T-helper 17 cell (primary cell): ENCODE measurements around the gene YIF1A. TPM values are rescaled to one million over a fixed set of nuclear protein-coding genes. Genes with fewer than 3 reads are reported as not detected.
"Not testable (repeated sequence)": the region's sequence is repeated elsewhere in the genome, so short reads cannot be mapped to it uniquely, and the experiment has no call there.

ENCODE experiments used
- ATAC-seq: fragments of 150-1000 bp; cut with Tn5 transposase; 2 replicates; pipeline ENCODE4 v1.10.0; 2021; ENCODE audit warnings: mild to moderate bottlenecking, moderate library complexity
- DNase-seq, 3 donors: peaks; one replicate each; pipeline versions ENCODE4 v3.0.0 to v3.0.0-alpha.2; 2020 to 2021
- H3K9me3 ChIP-seq: one replicate; pipeline ENCODE4 v1.7.0; 2013; ENCODE audit warnings: low read length, mild to moderate bottlenecking; ENCODE audit not compliant: control insufficient read depth, poor library complexity, severe bottlenecking
- H3K27ac Mint-ChIP-seq: one replicate; pipeline ENCODE4 v1.8.0; 2022; ENCODE audit warnings: mild to moderate bottlenecking, moderate library complexity, mixed read lengths
- H3K27me3 Mint-ChIP-seq: one replicate; pipeline ENCODE4 v1.8.0; 2022; ENCODE audit warnings: mixed read lengths
- H3K36me3 Mint-ChIP-seq: one replicate; pipeline ENCODE4 v1.8.0; 2022; ENCODE audit warnings: low read depth, mixed read lengths
- H3K4me1 Mint-ChIP-seq: one replicate; pipeline ENCODE4 v1.8.0; 2022; ENCODE audit warnings: mild to moderate bottlenecking, mixed read lengths
- H3K4me3 Mint-ChIP-seq: one replicate; pipeline ENCODE4 v1.8.0; 2022; ENCODE audit warnings: mild to moderate bottlenecking, moderate library complexity, mixed read lengths
- total RNA-seq, 4 donors: library from RNA in 2 of 4; stranded (reverse) in 2 of 4; gene quantifications; one replicate each; pipeline ENCODE4 v1.2.3 and lab custom pipeline; 2022 to 2026

Gene YIF1A
- total RNA-seq, 2 donors from 2014 or later, result 32.6 to 35.1 TPM

GRCh38 chr11:66320289-66320688 lies 31.3 kb upstream of the YIF1A start:
- H3K36me3 Mint-ChIP-seq, DNase-seq, ATAC-seq, H3K27ac Mint-ChIP-seq, H3K9me3 ChIP-seq, H3K27me3 Mint-ChIP-seq, H3K4me1 Mint-ChIP-seq: not testable (repeated sequence)
- peak overlapping the region; percentile 4 for H3K4me3 Mint-ChIP-seq

GRCh38 chr11:66318600-66318970 lies 29.6 kb upstream of the YIF1A start:
- ATAC-seq, result no peak
- Mint-ChIP-seq H3K27ac (no peak overlapping the region), H3K36me3 (no peaks in the 10 kb centered on the region), H3K4me3 (peak overlapping the region; percentile 45), H3K4me1 (peaks cover 15% of the 10 kb centered on the region), H3K27me3 (no peaks in the 10 kb centered on the region)
- no peaks in the 10 kb centered on the region for H3K9me3 ChIP-seq
- no peak for DNase-seq

- DNase-seq, result no peak
- peak overlapping the region; percentile 45 for H3K4me3 Mint-ChIP-seq
- H3K4me1 Mint-ChIP-seq, result peaks cover 15% of the 10 kb centered on the region
- H3K27me3 Mint-ChIP-seq, result no peaks in the 10 kb centered on the region
- H3K27ac Mint-ChIP-seq, result no peak overlapping the region
- no peaks in the 10 kb centered on the region for H3K36me3 Mint-ChIP-seq
- H3K9me3 ChIP-seq, result no peaks in the 10 kb centered on the region
- peak; percentile 79 for ATAC-seq
Observed at GRCh38 chr11:66317723-66318599, 29.0 kb upstream of the YIF1A start.

GRCh38 chr11:66317322-66317722 lies 28.4 kb upstream of the YIF1A start:
- Mint-ChIP-seq H3K27ac (no peak overlapping the region), H3K27me3 (no peaks in the 10 kb centered on the region), H3K36me3 (no peaks in the 10 kb centered on the region), H3K4me1 (peaks cover 17% of the 10 kb centered on the region), H3K4me3 (no peak overlapping the region)
- ATAC-seq (no peak), DNase-seq (no peak)
- H3K9me3 ChIP-seq, result no peaks in the 10 kb centered on the region

- DNase-seq (no peak), ATAC-seq (no peak)
- no peaks in the 10 kb centered on the region for H3K9me3 ChIP-seq
- H3K4me3 Mint-ChIP-seq, result no peak within 1 kb of the TSS
- no peak within 1 kb of the TSS for H3K27ac Mint-ChIP-seq
- H3K4me1 Mint-ChIP-seq, result peaks cover 21% of the 10 kb centered on the region
- no peaks in the 10 kb centered on the region for H3K27me3 Mint-ChIP-seq
- no peaks in the 10 kb centered on the region for H3K36me3 Mint-ChIP-seq
Observed at GRCh38 chr11:66316849-66317251, 27.9 kb upstream of the YIF1A start, which contains the start of gene CD248. TSS of gene CD248 (minus strand) at chr11:66317044. CDS start at chr11:66317027, 17 bp downstream.

- Mint-ChIP-seq H3K4me1 (peaks cover 22% of the 10 kb centered on the region), H3K4me3 (no peak overlapping the region), H3K36me3 (no peaks in the 10 kb centered on the region), H3K27ac (peak overlapping the region; percentile 62), H3K27me3 (no peaks in the 10 kb centered on the region)
- no peak for ATAC-seq
- DNase-seq, result no peak
- no peaks in the 10 kb centered on the region for H3K9me3 ChIP-seq
Observed at GRCh38 chr11:66315921-66316811, 27.2 kb upstream of the YIF1A start.

DNA sequence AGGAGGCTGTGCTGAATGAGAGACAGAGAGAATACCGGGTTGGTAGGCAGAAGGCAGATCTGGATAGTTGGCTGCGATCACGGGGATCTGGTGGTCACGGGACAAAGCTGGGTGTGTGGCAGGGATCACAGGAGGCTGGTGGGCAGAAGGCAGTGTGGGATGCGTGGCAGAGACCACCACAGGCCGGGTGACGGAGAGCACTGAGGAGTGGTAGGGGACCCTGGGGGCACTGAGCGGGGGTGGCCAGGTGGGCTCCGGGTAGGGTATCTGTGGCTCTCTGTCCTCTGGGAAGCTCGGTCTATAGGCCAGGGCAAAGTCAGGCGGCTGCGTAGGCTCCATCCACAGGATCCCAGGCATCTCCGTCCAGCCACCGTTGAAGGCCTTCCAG lies 26.5 kb upstream of the YIF1A start:
- Mint-ChIP-seq H3K27me3 (no peaks in the 10 kb centered on the region), H3K27ac (peak overlapping the region; percentile 62), H3K36me3 (no peaks in the 10 kb centered on the region), H3K4me1 (peaks cover 22% of the 10 kb centered on the region), H3K4me3 (no peak overlapping the region)
- ATAC-seq (no peak), DNase-seq (no peak)
- H3K9me3 ChIP-seq, result no peaks in the 10 kb centered on the region

DNA sequence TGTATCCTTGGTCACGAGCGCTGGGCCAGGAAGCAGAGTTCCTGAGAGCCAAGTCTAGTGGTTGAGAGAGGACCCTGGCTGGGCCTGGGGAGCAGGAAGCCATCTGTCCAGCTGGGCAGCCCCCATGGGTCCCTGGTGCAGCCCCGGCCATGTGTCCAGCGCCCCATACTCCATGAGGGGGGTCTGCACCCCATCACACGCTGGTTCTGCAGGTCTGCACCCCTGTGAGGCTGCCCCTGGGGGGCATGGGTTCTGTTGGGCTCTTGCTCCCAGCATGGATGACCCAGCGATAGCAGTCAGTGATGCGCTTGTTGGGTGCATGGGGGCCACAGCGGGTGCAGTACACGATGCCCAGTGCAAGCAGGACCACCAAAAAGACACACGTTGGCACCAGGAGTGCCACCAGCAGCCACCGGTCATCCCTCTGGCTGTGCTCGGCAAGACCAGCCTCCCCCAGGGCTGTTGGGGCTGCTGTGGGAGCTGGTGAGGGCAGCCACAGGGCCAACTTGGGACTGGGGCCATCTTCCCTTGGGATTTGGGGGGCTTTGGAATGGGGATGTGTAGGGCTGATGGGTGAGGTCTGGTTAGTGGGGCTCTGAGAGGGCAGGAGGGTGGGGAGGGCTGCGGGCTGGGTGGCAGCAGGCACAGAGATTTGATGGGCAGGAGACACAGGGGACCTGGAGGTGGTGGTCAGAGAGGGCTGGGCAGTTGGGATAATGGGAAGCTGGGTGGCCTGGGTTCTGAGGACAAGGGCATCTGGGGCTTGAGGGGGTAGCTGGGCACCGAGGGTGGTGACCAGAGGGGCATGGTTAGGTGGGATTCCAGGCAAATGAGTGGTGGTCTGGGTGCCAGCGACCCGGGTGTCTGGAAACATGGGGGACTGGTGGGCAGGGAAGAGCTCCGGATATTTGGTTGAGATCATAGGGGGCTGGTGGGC lies 25.9 kb upstream of the YIF1A start:
- Mint-ChIP-seq H3K4me1 (peaks cover 22% of the 10 kb centered on the region), H3K4me3 (no peak overlapping the region), H3K36me3 (no peaks in the 10 kb centered on the region), H3K27ac (peak overlapping the region; percentile 62), H3K27me3 (no peaks in the 10 kb centered on the region)
- ATAC-seq, result no peak
- DNase-seq, result no peak
- H3K9me3 ChIP-seq, result no peaks in the 10 kb centered on the region

DNA sequence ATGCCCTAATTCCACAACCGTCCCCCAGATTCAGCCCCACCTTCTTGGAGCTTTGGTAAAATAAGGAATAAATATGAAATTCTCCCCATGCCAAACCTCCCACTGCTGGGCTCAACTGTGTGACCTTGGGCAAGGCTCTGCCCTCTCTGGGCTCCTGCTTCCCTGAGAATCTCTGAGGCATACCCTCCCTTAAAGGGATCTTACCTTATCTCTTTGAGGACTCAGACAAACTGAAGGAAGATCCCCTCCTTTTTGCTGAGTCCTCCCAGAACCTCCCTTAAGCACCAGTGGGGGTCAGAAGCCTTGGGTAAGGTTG lies 25.2 kb upstream of the YIF1A start:
- H3K4me1 Mint-ChIP-seq, result peaks cover 22% of the 10 kb centered on the region

DNA sequence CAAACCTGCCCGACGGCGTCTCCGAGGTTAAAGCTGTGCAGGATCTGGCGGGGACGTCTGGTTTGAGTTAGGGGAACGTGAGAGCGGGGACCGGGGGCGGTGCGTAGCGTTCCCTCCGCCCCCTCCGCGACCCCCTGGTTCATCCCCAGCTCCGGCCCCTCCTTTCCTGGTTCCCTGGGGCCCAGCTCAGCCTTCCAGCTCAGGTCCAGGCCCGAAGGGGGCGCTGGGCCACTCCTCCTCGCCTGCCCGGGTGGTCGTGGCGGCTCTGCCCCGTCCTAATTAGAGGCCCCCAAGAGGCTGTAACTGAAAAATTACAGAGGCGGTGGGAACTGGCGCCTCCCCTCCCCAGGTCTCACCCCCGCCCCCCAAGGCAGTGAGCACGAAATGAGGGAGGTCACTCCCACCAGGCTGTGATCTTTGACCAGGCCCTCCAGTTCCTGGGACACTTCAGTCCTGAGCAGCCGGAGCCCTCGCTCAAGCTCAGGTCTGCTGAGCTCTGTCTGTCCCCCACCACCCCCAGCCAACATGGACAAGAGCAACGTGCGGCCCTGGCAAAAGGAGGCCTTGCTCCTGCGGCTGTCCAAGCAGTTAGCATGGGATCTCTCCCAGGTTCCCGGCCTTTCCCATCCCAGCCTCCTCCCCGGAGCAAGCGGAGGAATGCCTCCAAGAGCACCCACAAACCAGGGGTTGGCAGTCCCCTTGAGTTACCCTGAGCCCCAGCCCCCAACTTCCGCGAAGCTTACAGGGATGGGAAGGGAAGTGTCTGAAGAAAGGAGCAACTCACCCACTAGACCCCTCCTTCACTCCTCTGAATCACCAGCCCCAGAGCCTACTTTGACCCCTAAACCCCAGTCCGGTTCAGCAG lies 24.6 kb upstream of the YIF1A start:
- peaks cover 18% of the 10 kb centered on the region for H3K4me1 Mint-ChIP-seq
- peak overlapping the region; percentile 95 for H3K4me3 Mint-ChIP-seq
- H3K27ac Mint-ChIP-seq, result peak overlapping the region; percentile 88
- no peaks in the 10 kb centered on the region for H3K9me3 ChIP-seq
- no peak for DNase-seq
- no peak for ATAC-seq
- no peaks in the 10 kb centered on the region for H3K27me3 Mint-ChIP-seq
- no peaks in the 10 kb centered on the region for H3K36me3 Mint-ChIP-seq

More for the DNA sequence above, 25.2 kb upstream of the YIF1A start:
- Mint-ChIP-seq H3K4me3 (peak overlapping the region; percentile 65), H3K27ac (no peak overlapping the region), H3K36me3 (no peaks in the 10 kb centered on the region), H3K27me3 (no peaks in the 10 kb centered on the region)
- ATAC-seq (no peak), DNase-seq (no peak)
- no peaks in the 10 kb centered on the region for H3K9me3 ChIP-seq

DNA sequence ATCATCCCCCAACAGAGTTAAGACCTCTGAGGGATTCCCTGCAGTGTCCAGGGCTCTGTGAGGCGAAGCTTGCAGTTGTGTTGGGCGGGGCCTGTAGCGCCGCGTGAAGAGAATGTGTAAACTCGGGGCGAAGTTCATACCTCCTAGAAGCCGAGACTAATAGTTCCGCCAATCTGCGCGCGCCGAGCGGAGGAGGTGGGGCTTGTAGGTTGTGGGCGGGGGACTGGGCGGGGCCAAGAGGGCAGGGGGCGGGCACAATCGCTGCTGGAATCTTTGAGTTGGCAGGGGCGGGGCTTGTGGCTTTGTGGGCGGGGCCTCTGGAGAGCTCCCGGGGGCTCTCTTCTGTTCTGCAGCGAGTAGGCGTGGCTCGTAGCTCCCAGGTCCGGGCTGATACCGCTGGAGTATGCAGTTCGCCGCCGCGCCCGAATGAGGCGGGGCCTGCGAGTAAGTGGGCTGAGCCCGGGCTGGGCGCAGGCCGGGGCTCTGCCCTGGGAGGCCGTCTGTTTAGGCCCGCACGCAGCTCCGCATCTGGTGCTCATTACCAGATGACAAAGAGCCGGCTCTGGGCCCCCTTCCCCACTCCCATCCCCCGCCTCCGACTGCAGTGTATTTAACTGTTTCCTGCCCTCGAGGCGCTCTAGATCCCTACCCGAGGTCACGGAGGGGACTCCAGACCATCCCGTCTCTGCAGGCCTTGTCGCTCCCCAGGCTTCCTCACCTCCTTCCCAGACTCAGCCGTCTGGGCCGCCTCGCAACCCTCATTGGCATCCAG lies 23.8 kb upstream of the YIF1A start:
- peak; percentile 72 for ATAC-seq

More for the DNA sequence above, 23.8 kb upstream of the YIF1A start:
- H3K4me1 Mint-ChIP-seq, result peaks cover 15% of the 10 kb centered on the region
- H3K27ac Mint-ChIP-seq, result peak overlapping the region; percentile 88
- H3K36me3 Mint-ChIP-seq, result no peaks in the 10 kb centered on the region
- peak overlapping the region; percentile 95 for H3K4me3 Mint-ChIP-seq
- H3K9me3 ChIP-seq, result no peaks in the 10 kb centered on the region
- no peaks in the 10 kb centered on the region for H3K27me3 Mint-ChIP-seq
- peak; percentile 98 for DNase-seq
